Superior temporal gyrus (tissue), 1 donor: ENCODE measurements around the gene USP32.
A peak's percentile ranks its signal among the peaks of the same experiment; 100 is the strongest.
"Not testable (repeated sequence)": the region's sequence is repeated elsewhere in the genome, so short reads cannot be mapped to it uniquely, and the experiment has no call there.

ENCODE experiments used
- DNase-seq: peaks from one replicate; pipeline ENCODE4 v3.0.0-alpha.2; 2016; ENCODE audit errors: extremely low spot score

The USP32 gene

DNA sequence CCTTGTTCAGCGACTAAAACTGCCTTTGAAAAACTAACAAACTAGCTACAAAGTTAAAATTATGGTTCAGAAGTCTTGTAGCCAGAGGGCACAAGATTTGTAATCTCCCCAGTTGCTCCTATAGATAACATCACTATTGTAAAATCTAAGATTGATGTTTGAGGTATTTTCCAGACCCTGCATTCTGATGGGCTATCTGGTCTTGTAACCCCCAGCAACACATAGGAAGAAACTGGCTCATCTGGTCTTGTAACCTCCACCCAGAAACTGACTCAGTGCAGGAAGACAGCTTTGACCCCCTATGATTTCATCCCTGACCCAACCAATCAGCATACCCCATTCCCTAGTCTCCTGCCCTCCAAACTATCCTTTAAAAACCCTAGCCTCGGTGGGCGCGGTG is 18.1 kb upstream of the USP32 start:
- no peak for DNase-seq

DNA sequence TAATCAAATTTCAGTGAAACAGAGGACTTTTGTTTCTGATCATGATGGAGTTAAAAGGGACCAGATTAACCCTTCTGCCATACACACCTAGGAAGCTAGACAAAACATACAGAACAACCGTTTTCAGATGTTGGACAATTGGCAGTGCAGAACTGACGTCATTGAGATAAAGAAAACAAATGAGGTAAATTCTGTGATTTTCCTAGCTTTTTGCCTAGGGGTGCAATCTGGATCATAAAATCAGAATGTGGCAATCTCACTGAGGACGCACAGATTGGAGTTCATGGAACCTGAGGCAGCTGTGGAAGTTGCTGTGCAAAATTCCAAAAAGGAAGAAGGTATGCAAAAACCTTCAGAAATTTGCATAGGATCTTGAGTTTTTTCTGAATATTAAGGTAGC is 15.0 kb upstream of the USP32 start:
- no peak for DNase-seq

- DNase-seq = no peak
These were observed 12.0 kb upstream of the USP32 start for GRCh38 chr17:60403962-60404361.

DNA sequence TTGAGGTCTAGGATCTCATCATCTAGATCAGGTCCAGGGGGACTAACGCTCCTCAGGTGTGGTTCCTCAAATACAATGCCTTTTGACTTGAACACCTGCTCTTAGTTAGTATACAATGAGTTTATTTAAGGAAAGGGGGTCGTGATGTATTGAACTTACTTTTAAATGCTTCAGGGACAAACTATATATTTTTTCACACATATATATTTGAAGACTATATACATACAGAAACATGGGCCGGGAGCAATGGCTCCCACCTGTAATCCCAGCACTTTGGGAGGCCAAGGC is 11.5 kb upstream of the USP32 start:
- DNase-seq = no peak

DNA sequence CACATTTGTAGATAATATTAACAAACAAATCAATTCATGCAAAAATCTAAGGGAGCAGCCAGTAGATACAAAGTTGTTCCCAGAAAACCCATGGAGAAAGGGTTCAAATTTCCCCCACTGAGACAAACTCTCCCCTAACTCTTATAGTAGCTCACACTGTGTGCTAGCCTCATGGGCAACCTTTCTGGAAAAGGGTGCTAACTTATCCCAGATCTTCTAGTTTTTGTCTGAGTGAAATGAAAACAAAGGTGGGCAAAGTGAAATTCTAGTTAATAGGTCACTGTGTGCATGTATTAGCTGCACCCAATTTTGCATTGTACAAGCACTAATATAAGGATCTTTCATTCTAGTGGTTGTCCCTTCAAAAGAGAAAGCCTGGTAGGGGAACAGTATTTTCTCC is 9.9 kb upstream of the USP32 start:
- no peak for DNase-seq

GRCh38 chr17:60398227-60398959 is 6.5 kb upstream of the USP32 start:
- DNase-seq = no peak

DNA sequence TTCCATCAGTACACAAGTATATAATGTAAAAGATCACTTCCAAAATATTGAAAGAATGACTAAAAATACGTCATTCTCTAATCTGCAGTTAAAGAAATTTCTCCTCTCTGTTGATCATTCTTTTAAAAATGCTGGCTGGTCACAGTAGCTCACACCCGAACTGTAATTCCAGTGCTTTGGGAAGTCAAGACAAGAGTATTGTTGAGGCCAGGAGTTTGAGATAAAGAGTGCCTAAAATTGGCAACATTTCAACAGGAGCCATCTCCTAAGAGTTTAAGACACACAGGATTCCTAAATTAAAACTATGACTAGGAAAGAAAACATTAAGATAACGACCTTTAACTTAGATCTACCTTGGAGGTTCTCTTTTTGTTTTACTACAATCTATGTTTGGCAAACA is 4.5 kb upstream of the USP32 start:
- no peak for DNase-seq

DNA sequence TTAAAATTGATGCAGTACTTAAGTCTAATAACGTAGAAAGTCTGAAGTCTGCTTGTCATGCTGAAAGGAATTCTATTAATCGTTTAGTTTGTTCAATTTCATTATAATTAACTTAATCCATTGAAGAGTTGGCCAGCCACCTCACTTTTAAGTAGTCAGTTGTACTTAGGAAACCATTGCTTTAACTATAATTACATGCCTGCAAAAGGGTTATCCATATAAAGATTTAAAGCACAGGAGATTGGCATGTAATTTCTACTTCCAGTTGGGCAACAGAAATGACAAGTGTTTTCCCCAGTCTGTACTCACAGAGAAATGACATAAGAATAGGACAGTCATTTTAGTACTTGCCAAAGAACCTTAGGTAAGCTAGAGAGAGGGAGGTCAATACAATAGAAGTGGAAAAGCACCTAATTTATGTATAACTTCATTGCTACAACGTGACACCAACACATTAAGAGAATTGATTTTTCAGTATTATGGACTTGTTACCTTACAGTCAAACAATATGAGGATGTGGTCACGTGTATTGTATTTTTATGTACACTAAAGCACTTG is 3.7 kb upstream of the USP32 start:
- DNase-seq = no peak

DNA sequence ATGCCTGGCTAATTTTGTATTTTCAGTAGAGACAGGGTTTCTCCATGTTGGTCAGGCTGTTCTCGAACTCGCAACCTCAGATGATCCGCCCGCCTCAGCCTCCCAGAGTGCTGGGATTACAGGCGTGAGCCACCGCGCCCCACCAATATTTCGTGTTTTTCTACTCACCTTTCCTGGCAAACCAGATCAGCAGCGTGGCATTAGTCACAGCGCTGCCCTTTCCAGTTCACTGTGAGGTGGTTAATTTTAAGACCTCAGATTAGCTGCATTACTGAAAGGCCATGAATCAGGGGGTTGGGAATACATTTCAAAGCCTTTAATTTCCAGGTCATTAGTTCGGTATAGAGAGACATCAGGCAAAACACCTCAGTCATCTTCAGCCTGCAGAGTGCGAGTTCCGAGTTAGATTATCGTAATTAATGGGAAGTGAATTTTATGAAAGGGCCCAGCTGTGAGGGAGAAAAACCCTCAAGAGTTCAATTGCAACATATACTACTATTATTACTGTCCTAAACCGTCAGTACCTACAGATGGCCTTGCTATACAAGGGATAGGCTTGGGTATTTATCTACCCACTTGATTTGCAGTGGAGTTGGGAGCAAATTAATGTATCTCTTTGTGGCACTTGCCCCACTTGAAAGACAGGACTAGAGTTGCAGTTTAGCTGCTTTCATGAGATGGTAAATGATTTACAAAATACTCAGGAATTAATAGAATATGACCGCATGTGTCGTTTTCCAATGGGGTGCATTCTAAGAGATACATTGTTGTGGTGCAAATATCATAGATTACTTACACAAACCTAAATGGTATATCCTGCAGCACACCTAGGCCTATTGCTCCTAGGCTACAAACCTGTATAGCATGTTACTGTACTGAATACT is 2.1 kb upstream of the USP32 start:
- no peak for DNase-seq

GRCh38 chr17:60392845-60393702 is 1.1 kb upstream of the USP32 start:
- no peak for DNase-seq

DNA sequence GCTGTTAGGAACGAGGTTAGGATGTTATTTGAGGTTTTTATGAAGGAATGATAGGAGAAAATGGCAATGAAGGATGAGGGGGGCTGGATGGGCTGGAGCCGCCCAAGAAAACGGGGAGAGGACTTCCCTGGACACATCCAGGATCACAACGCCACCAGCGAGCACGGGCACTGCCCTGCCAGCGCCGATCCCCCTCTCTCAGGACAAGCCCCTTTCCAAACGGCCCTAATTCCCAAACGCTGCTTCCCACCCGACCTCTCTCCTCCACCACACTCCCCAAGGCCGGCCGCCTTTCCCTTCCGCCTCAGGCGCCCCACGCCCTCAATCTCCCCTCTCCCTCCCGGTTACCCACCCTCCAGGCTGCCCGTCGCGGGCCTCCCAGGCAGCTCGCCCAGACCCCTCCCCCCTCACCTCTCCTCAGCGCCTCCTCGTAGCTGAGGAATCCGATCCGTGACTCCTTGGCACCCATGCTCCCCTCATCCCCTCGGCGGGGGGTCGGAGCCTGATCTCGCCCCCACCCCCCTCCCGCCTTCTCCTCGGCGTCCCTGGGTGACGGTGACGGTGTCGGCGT is 377 bp downstream of the USP32 start:
- no peak for DNase-seq

DNA sequence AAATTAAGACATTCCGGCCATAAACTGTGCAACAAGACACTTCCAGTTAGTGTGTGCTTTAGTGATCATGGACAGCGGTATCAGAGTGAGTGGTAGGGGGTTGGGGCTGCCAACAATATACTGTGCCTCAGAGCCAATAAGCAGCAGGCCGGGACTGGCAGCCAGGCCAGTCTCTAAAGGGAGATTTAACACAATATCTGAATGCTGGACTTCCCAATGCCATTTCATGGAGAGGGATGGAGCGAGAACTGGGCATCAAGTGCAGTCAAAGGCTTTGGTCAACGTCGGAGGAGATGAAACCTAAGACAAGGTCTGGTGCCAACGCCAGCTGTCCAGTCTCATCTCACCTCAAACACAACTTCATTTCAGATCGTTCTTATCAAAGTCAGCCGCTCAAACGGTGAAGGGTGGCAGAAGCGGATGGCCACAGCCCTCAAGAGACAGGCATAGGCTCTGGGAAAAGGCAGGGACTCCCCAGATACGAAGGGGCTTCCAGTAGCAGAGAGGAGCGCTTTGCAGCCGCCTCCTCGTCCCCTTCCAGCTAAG is 935 bp downstream of the USP32 start:
- peak; percentile 75 for DNase-seq

DNA sequence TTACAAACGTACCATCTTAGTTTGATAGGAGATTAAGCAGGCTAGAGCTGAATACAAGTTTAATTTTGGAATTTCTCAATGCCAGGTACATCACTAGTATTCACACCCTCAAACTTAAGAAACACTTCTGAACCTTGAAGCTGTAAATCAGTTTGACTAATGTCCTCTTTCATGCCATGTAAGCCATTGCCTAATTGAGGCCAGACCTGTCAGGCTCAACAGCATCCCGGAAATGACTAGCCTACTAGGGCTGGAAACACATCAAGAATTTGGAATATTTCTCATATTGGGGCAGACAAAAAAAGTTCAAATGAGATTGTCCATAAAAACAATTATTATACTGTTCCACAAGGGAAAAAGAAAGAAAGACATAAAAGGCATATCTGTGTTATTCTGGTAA is 1.7 kb downstream of the USP32 start:
- peak; percentile 30 for DNase-seq

DNA sequence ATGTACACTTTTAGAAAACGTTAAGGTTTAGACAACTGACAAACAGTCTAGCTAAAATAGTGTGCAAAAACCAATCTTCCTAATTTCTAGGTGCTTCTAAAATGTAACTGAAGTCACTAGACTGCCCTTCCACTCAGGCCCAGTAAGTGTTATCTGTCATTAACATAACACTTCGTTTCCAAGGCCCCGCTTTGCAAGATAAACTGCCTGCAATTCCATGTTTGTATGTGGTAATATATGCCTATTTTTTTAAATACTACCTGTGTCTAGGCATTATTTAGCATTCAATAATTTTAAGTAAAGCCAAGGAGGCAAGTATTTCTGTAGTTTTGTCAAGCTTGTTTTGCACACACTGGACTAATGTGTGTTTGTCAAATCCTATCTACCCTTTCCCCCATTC is 3.2 kb downstream of the USP32 start:
- no peak for DNase-seq

DNA sequence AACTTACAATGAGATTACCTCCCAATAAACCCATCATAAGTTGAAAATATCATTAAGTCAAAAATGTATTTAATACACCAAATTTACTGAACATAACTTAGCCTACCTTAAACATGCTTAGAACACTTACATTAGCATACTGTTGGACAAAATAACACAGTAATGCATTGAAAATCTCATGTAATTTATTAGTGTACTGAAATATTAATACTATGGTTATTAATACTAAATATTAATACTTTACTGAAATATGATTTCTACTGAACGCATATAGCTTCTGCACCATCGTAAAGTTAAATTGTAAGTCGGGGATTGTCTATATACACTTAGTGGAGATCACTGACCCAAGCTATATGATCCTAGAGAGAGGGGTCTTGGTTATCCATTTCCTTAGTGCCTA is 4.3 kb downstream of the USP32 start:
- no peak for DNase-seq

DNA sequence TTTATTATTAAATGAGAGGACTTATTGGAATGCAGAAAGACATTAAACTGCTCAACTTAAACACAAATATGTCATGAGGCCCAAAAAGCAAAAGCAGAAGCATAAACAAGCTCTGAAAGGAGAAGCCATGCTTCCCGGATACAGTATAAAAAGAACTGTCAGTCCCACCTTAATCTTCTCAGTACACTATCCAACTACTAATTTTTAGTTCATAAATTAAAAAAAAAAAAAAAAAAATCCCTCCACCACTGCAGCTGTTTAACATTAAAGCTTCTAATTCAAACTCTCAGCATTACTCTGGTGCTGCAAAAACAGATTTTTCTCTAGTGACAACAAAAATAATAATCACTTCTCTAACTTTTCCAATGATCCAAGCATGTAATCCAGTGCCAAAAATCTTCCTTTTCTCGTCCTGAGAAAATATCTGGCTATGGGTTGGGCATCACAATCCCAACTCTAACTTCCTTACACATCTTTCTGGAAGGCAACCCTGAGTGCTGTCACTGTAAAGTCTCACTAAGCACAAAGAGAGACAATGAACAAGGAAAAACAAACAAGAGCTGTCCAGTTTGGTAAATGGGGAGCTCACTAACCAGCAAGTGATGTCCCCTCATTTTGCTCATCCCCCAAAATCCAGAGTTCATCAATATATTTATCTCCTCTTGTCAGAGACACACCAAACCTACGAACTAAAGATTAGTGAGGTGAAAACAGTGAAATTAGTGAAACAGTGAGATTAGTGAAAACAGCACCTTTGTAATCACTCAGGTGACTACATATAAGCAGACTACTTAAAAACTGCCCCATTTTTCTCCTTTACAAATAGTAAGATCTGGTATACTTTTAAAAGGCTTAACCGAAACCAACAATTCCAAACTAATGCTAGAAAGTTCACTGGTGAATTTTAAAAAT is 5.5 kb downstream of the USP32 start:
- DNase-seq = peak; percentile 62

DNA sequence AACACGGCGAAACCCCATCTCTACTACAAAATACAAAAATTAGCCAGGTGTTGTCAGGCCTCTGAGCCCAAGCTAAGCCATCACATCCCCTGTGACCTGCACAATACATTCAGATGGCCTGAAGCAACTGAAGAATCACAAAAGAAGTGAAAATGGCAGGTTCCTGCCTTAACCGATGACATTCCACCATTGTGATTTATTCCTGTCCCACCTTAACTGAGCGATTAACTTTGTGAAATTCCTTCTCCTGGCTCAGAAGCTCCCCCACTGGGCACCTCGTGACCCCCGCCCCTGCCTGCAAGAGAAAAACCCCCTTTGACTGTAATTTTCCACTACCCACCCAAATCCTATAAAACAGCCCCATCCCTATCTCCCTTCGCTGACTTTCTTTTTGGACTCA is 7.0 kb downstream of the USP32 start:
- not testable (repeated sequence) for DNase-seq

GRCh38 chr17:60383379-60383778 is 8.6 kb downstream of the USP32 start:
- no peak for DNase-seq

DNA sequence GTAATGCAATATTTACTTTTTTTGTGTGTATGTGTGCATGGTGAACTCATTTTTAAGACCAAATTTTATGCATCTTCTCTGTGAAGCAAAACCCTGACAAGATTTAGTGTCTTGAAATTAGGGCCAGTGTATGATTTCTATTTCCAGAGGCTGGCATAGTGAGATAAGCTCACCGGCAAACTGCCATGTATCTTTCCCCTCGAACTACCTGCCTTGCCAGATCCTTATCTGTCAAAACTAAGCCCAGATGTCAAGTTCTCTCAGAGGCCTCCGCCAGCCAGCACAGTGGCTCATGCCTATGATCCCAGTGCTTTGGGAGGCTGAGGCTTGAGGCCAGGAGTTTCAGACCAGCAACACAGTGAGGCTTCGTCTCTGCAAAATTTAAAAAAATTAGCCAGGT is 10.0 kb downstream of the USP32 start:
- no peak for DNase-seq

DNA sequence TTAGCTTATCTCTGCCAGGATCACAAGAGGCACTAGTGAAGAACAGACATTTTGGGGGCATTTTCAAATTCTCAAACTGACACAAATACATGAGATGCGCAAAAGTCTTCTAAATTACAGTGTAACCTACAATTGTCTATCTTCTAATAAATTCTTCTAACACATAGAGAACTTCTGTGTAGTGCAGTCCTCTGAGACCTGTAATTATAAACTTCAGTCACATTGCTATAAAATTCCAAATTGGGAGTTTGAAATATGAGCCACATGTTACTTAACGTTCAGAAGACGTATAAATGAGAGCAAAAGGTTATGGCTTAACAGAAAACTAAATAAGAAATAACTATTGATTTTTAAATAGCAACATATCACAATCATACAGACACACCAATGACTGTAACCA is 12.5 kb downstream of the USP32 start:
- not testable (repeated sequence) for DNase-seq
